NOMO-1 treated with dmso at 0.1 percent for 144 hours (cell line): Measurements from ENCODE around the gene BABAM2.
"Not testable (repeated sequence)": the region's sequence is repeated elsewhere in the genome, so short reads cannot be mapped to it uniquely, and the experiment has no call there.

ENCODE experiments used
- DNase-seq: peaks from one replicate; lab custom pipeline; 2025; ENCODE audit not compliant: unreplicated experiment; lab: John Stamatoyannopoulos, UW

The BABAM2 gene

DNA sequence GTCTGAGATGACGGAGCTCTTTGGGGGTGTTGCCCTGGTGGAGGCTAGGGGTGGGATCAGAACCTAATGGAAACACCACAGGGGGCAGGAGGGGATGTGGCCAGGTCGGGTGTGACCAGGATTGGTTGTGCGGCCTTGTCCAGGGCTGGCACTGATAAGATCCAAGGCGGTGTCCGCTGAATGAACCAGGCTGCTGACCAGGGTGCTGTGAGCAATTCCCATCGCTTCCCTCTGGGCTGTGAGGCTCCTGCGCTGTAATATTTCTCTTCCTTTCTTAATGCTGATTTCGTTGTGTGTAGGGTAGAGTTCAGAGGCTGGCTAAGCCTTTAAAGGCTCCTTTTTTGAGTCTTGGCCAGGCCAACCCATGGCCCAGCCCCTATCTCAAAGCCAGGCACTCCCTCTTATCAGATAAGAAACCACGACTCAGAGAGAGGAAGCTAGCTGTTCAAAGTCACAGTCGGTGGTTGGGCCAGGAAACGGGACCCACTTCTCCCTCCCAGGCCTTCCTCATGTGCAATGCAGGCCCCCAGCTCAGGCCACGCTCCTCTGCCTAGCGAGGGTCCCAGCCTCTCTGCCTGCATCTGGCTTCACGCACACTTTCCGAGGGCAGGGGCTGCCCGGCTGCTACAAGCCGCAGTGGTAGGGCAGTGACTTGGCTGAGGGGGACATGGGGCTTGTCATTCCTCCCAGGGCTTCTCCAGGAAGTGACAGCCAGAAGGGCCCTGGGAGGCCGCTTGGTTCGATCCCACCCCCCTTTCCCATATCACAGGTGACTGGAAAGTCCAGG is 476.2 kb downstream of the BABAM2 start:
- DNase-seq = peak; percentile 90

DNA sequence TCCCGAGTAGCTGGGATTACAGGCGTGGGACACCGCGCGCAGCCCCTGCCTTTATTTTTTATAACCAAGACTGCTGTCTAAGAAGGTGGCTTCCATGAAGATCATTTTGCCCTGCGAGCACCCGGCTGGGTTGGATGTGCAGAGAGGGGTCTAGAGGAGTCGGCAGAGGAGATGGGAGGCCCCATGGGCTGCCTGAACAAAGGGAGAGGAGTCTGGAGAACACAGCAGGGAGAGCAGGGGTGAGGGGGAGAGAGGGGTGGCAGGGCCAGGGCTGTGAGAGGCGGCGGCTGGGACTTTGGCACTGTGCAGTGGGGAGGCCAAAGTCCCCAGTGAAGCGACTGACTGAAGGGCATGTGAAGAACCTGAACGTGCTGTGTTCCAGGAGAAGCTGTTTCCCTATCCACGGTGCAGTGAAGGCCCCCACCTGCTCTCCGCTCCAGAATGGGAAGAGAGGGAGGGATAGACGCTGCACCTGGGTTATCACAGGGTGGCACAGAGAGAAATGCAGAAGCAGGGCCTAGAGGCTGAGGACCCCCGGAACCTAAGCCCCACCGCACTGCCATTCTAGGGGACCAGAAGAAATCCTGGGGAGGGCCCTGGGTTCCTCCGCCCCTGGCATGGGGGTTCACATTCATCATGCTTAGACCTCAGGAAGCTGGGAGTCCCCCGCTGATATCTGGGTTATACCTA is 477.3 kb downstream of the BABAM2 start:
- no peak for DNase-seq

DNA sequence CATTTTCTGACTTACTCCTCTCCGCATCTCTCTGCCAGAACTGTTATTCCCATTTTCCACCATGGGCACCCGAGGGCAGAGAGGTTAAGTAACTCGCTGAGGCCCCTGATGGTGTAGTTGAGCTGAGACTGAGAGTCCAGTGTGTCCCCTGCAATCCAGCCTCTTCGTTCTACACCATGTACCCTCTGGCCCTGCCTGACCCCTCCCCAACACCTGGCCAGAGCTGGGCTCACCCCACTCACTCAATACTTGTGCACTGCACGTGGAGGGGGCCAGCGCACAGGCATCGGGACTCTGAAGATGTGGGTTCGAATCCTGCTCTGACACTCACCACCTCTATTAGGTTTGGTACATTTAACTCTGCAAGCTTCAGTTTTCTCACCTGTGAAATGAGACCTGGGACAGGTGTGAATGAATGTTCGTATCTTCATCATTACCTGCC is 477.8 kb downstream of the BABAM2 start:
- DNase-seq = no peak

DNA sequence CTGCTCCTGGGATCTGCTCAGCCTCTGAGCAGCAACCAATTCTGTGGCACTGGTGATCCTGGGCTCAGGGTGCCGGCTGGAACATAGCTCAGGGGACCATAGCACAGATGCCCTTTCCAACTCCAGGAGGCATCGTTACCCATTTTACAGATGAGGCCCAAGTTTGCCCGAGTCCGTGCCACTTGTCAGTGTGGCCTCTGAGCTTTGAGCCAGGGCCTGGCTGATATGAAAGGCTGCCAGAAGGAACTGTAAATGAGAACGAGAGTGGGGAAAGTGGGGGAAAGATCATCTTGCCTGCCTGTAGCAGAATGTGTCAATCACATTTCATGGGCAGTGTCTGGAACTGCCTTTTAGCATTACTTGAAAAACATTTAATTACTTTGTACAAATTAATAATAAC is 478.8 kb downstream of the BABAM2 start:
- DNase-seq = no peak

DNA sequence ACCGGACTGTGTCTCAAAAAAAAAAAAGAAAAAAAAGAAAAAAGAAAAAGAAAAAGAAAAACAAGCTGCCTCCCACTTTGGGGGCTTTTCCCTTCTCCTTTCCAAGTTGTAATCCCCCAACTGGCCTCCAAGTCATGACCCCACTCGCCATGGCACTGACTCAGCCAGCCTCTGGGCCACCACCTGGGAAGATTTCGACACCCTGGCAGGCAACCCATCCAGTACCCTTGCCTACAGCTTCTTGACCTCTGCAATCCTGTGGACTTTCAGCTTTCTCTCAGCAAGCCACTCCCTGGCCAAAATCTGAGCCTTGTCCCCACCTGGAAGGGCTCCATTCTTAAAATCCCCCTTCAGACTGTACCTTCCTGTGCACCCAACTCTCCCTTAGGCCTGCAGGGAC is 479.8 kb downstream of the BABAM2 start:
- DNase-seq = no peak

DNA sequence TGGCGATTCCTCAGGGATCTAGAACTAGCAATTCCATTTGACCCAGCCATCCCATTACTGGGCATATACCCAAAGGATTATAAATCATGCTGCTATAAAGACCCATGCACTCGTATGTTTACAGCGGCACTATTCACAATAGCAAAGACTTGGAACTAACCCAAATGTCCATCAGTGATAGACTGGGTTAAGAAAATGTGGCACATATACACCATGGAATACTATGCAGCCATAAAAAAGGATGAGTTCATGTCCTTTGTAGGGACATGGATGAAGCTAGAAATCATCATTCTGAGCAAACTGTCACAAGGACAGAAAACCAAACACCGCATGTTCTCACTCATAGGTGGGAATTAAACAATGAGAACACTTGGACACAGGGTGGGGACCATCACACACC is 481.2 kb downstream of the BABAM2 start:
- DNase-seq = not testable (repeated sequence)

DNA sequence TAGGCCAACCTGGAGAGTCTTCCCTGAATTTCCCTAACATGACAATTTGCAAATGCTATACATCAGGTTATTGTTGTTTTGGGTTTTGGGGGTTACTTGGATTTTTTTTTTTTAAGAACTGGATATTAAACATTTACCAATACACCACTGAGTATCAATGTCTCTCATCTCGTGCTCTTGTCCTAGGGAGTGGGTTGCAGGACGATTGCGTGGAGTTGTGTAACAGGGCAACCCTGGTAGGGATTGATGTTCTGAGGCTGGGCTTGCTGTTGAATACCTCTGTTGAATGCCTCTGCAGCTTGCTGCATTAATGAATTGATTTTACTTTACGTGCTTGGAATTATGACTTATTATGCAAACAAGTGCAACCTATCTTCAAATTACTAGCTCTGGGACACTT is 483.3 kb downstream of the BABAM2 start:
- DNase-seq = no peak

DNA sequence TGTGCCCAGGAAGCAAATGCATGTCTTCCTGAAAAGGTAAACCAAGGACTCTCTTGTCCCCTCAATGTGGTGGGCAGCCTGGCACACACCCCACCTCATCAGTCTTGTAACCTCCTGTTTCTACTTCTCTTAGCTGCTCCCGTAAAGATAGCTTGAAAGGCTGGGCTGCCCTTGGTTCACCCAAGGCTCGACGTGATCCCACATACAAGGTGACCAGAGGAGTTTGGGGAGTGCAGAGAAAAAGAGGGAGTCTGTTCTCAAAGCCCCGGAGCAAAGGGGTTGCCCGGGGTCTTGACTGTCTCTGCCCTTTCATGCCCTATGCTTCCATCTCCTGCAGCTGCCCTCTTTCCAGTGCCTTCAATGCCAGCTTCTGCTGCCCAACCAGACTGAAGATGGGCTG is 483.8 kb downstream of the BABAM2 start:
- no peak for DNase-seq

DNA sequence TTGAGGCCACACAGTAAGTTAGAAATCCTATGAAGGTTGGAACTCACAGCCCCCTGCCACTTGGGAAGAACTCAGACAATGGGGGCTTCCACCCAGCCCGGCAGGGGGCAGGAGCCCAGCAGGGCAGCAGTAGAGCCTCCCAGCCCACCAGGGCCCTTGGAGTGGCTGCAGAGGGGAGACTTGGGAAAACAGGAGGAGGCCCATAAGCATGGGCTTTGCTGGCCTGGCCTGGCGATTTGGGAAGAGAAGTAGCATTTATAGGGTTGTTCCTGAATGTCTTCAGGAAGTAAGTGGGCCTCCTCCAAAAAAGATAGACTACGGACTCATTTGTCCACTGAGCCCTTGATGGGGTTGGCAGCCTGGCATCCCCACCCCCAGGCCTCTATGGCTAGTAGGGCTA is 484.7 kb downstream of the BABAM2 start:
- DNase-seq = no peak

DNA sequence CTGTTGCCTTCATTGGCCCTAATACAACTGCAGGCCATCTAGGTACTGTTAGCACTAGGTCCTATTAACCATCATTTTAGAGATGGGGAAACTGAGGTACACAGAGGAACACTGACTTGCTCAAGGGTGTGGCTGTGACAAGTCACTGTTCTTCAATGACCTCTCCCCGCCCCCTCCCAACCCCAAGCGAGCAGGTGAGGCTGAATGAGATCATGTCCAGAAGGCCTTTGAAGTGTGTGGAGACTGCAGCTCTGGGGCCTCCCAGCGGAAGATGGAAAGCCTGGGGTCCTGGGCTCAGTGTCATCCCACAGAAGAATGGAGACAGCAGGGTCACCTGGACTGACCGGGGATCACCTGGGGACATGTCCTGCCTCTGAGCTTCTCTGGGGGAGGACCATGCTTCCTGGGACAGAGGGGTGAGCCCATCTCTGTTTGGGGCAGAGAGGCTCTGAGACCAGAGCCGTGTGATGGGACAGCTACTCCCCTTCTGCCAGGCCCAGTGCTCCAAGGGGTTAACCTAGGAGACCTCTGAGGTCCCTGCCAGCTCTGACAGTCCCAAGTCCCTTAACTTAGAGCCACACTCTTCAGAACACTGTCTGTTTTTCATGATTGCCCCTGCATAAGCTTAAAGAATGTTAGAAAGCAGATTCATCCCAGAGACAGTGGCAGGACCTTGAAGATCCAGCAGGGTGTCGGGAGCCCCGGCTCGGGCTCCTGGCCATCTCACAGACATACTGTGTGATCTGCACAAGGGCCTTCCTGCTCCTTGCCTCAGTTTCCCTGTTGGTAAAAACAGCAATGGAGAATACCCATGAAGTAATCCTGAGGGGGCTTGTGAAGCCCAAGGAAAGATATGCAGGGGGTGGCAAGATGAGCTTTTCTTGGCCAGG is 485.5 kb downstream of the BABAM2 start:
- no peak for DNase-seq

DNA sequence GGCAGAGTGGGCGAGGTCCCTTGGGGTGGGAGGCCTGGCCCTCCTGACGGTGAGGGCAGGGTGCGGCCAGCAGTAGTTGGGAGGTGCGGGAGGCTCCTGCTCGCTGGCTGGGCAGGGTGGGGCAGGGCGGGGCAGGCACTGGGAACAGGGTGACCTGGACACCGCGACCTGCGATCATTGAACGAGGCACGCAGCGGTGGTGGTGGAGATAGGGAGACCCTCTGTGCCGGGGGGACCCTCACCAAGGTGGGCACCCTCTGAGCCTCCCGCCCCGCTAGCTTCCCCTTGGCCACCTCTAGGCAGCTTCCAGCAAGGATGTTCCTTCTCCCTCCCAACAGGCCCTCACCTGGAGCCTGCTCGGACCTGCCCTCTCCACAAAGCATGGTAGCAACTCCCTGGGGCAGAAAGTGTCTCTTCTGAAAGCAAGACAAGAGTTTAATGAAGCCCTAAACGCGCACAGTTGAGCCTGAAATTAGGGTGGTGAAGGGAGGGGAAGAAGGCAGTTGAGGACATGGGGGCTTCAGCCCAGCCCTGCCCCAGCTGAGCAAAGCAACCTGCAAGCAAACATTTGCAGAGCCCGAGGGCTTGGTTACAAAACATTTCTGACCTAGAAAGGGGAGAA is 486.8 kb downstream of the BABAM2 start:
- DNase-seq = no peak

DNA sequence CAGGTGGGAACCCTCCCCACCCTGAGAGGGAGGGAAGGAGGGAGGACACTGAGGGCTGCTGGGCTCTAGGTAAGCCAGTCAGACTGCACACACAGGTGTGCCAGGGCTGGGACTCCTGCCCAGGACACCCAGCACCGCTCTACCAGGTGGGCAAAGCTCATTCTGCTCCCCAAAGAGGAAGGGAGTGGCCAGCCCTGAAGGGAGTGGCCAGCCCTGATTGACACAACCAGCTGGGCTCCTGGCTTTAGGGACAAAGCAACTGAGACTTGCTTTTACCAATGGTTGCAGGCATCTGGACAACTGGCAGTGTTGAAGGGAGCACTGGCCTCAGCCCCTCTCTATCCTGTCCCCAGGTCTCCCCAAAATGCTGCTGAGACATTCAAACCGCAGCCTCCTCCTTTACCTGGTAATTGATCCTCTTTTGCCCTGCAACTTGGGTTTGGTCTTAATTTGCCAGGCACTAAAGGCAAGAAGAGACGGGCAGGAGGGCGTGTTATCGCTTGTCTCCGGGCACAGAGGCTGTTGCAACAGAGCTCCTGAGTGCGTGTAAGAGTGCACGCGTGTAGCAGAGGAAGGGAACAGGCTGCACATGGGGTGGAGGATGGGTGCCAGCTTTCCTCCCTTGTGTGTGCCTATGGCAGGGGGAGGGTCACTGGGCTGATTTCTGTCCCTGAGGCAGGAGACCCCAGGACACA is 487.6 kb downstream of the BABAM2 start:
- peak; percentile 75 for DNase-seq

DNA sequence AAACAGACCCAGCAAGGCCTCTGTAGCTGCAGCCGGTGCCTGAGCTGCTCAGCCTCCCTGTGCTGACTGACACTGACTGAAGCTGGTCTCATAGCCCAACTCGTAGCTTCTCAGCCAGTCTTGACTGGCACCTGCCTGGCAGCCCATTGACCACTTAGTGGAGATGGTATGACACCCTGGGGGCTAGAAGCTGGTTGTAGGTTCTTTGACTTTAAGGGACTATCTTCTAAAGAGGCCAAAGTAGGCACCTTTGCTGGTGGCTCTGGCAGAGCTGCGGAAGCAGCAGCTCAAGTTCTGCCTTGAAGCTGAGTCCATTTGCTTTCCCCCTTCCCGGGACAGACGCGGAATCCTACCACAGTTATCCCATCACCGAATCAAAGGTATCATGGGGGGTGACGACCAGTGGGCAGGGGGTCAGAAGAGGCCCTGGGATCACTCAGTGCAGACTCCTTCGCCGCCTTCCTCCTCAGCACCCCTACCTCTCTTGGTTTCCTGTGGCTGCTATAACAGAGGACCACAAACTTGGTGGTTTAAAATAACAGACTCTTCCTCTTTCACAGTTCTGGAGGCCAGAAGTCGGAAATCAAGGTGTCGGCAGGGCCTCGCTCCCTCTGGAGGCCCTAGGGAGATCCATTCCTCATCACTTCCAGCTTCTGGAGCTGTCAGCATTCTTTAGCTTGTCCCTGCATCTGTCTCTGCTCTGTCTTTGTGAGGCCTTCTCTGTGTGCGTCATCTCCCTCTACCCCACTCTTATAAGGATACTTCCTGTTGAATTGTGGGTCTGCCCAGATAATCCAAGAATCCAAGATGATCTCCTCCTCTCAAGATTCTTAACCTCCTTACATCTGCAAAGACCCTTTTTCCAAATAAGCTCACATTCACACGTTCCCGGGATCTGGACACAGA is 488.4 kb downstream of the BABAM2 start:
- peak; percentile 31 for DNase-seq

DNA sequence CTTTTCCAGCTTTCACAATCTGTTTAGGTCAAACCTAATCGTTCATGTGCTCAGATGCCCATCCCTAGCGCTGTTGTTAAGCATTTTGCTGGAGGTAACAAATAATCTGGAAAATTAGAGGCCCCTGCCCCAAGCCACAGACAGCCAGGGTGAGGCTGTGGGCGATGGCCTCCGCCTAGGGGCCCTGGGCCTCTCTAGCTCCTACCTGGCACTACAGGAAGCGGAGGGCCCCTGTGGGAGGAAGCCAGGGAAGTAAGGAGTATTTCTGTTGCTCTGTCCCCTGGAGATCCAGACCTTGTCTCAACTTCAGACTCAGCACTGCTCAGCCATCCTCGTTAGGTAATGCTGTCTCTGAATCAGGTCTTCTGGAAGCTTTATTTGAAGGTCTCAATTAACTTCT is 489.7 kb downstream of the BABAM2 start:
- DNase-seq = no peak

DNA sequence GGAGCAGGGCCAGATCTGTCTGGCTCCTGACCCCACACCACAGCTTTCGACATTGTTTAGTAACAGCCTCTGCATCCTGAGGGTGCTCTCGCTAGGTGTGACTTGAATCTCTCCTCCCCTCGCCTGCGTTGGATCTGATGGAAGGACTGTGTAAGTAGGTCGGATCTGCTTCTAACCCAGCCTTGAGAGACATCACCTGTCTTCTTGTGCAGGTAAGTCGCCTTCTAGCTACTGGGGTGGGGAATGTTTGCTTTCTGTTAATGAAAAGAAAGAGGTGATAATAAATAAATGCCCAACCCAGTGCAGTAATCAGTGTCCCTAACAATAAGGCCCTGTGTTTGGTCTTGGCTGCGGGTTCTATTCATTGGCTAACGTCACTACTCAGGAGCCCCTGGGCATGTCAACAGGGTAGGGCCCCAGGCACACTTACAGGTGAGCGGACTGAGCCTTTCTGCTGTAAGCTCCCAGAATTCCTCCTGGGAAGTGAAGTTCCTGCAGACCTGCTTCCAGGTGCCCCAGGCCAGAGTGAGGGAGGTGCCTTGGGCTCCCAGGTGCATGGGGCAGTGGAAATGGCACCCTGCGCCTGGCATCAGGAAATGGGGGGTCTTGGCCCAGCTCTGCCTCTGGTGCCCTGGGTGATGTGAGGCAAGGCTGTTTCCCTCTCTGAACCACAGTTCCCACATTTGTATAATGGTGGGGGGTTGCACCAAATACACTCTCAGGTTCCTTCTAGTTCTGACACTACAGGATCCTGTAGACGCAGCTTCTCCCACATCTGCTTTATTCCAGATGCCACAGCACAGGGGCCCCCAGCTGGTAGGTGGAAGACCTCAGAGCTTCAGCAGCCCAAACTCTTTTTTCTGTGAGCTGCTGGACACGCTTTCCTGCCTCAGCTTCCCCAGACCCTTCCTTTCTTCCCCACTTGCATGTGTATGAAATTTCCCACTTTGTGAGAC is 491.0 kb downstream of the BABAM2 start:
- DNase-seq = peak; percentile 24

DNA sequence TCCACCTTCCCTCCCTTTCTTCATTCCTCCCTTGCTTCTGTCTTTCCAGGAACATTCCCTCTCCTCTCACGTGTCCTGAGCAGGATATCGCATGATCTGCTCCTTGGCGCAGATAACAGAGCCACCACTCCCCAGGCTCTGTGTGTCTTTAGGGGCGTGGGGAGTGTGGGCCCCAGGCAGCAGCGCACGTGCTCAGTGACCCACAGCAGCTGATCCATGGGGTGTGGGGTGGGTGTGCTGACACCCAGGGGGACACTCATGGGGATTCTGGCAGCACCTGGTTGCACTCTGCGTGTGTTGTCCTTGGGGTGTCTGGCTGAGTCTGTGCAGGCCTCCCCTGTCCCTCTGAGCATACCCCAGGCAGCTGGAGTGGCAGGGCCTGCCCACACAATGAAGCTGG is 492.2 kb downstream of the BABAM2 start:
- DNase-seq = no peak

DNA sequence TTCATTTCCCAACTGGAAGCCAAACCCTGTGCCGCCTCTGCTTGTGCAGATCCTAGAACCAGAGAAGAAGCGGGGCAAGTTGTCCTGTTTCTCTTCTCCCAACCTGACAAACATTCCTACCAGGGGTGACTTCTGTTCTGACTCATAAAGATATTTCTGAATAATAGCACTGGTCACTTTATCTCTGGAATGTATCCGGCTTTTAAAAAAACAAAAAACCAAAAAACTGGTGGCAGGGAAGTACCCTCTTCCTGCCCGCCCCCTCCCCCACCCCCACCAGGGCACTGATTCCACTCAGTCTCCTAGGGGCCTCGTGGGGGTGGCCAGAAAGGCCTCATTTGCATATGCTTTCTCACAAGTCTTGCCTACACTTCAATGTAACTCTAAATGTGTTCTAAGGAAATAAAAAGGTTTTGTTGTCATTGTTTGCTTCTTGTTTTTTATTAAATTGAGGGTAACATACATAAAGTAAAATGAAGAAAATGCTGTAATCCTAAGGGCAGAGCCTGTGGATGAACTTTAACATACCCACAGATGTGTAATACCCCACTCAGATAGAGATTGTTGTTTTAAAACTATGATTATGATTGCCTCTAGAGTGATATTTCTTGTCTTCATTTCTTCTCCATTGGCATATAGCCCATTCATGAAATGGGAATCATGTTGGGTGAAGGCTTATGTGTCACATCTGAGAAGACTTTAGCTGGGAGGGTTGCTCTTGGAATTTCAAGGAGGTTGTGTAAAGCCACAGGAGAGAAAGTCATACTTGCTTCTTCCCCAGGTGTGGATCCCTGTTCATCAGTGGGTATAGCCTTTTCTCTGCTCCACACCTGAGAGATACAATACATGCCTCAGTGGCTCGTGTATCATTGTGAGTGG is 496.8 kb downstream of the BABAM2 start:
- no peak for DNase-seq
